Measurements from ENCODE around the gene MACF1. TPM values are rescaled to one million over a fixed set of nuclear protein-coding genes. Genes with fewer than 3 reads are reported as not detected.
A peak's percentile ranks its signal among the peaks of the same experiment; 100 is the strongest.
"Not testable (repeated sequence)": the region's sequence is repeated elsewhere in the genome, so short reads cannot be mapped to it uniquely, and the experiment has no call there.

The MACF1 gene
- total RNA-seq, 6 donors from 2014 or later: 359 to 1,160 (median 531) TPM

GRCh38 chr1:39441797-39442196, 237.3 kb downstream of the MACF1 start:
- Histone ChIP-seq H3K27me3 (no peaks in the 10 kb centered on the region), H3K4me3 (no peak overlapping the region), H3K27ac (no peak overlapping the region), H3K9me3 (no peaks in the 10 kb centered on the region), H3K36me3 (peaks cover 55 to 100% (median 91%) of the 10 kb centered on the region in 4 donors), H3K4me1 (no peaks in the 10 kb centered on the region)
- DNase-seq (no peak), ATAC-seq (ENCODE audit: low FRiP score in 2 of 2) (no peak)
- TF ChIP-seq POLR2A (IDR thresholded peaks at IDR 0.05) (no peak), CTCF (IDR thresholded peaks at IDR 0.05) (no peak), POLR2AphosphoS5 (IDR thresholded peaks at IDR 0.05) (no peak), EP300 (IDR thresholded peaks at IDR 0.05) (no peak)

- no peak overlapping the region for H3K27ac ChIP-seq
- DNase-seq (no peak), ATAC-seq (ENCODE audit: low FRiP score in 2 of 2) (no peak)
- peaks cover 64 to 100% (median 90%) of the 10 kb centered on the region in 4 donors for H3K36me3 ChIP-seq
- H3K4me1 ChIP-seq: no peaks in the 10 kb centered on the region
- no peak for TF ChIP-seq CTCF (IDR thresholded peaks at IDR 0.05)
- TF ChIP-seq POLR2AphosphoS5 (IDR thresholded peaks at IDR 0.05): no peak
- TF ChIP-seq POLR2A (IDR thresholded peaks at IDR 0.05): no peak
- H3K9me3 ChIP-seq: no peaks in the 10 kb centered on the region
- 74 to 98% methylated on average over 2 of the region's 2 CpGs for WGBS, 2 donors
- no peak overlapping the region for H3K4me3 ChIP-seq
- H3K27me3 ChIP-seq: no peaks in the 10 kb centered on the region
Measured at GRCh38 chr1:39445573-39445972, 241.1 kb downstream of the MACF1 start.

GRCh38 chr1:39446986-39447567, 242.6 kb downstream of the MACF1 start:
- no peak overlapping the region for H3K4me3 ChIP-seq
- peaks cover 0 to 12% (median 0%) of the 10 kb centered on the region in 4 donors for H3K4me1 ChIP-seq
- H3K27ac ChIP-seq: no peak overlapping the region
- 78 to 79% methylated on average over 5 of the region's 5 CpGs for WGBS, 2 donors
- no peaks in the 10 kb centered on the region for H3K9me3 ChIP-seq
- no peaks in the 10 kb centered on the region for H3K27me3 ChIP-seq
- H3K36me3 ChIP-seq: peaks cover 58 to 100% (median 90%) of the 10 kb centered on the region in 4 donors
- ATAC-seq (ENCODE audit: low FRiP score in 2 of 2): no peak
- DNase-seq: no peak
- TF ChIP-seq EP300 (IDR thresholded peaks at IDR 0.05) (no peak), POLR2A (IDR thresholded peaks at IDR 0.05) (no peak), POLR2AphosphoS5 (IDR thresholded peaks at IDR 0.05) (no peak), CTCF (IDR thresholded peaks at IDR 0.05) (no peak)

- peaks cover 0 to 12% (median 0%) of the 10 kb centered on the region in 4 donors for H3K4me1 ChIP-seq
- H3K9me3 ChIP-seq; H3K27me3 ChIP-seq; DNase-seq; H3K4me3 ChIP-seq; ATAC-seq (ENCODE audit: low FRiP score in 2 of 2): not testable (repeated sequence)
- H3K36me3 ChIP-seq: peaks cover 65 to 100% (median 92%) of the 10 kb centered on the region in 4 donors
- peak overlapping the region in 1 of 4 donors; percentile 17 for H3K27ac ChIP-seq
- WGBS, 2 donors: 93 to 97% methylated on average over 4 of the region's 4 CpGs
Measured at GRCh38 chr1:39450041-39450440, 245.5 kb downstream of the MACF1 start.

- Histone ChIP-seq H3K4me3 (no peak overlapping the region), H3K27me3 (no peaks in the 10 kb centered on the region), H3K36me3 (peaks cover 68 to 100% (median 94%) of the 10 kb centered on the region in 4 donors), H3K27ac (peak overlapping the region in 1 of 4 donors; percentile 48), H3K9me3 (no peaks in the 10 kb centered on the region), H3K4me1 (peaks cover 0 to 12% (median 0%) of the 10 kb centered on the region in 4 donors)
- TF ChIP-seq CTCF (IDR thresholded peaks at IDR 0.05) (no peak), POLR2AphosphoS5 (IDR thresholded peaks at IDR 0.05) (no peak), POLR2A (IDR thresholded peaks at IDR 0.05) (no peak), EP300 (IDR thresholded peaks at IDR 0.05) (no peak)
- DNase-seq (no peak), ATAC-seq (ENCODE audit: low FRiP score in 2 of 2) (no peak)
- WGBS, 2 donors: 69 to 74% methylated on average over 9 to 10 of the region's 10 CpGs
Measured at GRCh38 chr1:39450956-39451606, 246.6 kb downstream of the MACF1 start.
